Measurements from ENCODE around the gene GFER. TPM values are rescaled to one million over a fixed set of nuclear protein-coding genes. Genes with fewer than 3 reads are reported as not detected.

The GFER gene
- total RNA-seq, 1 experiment from 2014 or later, result 43.5 TPM

DNA sequence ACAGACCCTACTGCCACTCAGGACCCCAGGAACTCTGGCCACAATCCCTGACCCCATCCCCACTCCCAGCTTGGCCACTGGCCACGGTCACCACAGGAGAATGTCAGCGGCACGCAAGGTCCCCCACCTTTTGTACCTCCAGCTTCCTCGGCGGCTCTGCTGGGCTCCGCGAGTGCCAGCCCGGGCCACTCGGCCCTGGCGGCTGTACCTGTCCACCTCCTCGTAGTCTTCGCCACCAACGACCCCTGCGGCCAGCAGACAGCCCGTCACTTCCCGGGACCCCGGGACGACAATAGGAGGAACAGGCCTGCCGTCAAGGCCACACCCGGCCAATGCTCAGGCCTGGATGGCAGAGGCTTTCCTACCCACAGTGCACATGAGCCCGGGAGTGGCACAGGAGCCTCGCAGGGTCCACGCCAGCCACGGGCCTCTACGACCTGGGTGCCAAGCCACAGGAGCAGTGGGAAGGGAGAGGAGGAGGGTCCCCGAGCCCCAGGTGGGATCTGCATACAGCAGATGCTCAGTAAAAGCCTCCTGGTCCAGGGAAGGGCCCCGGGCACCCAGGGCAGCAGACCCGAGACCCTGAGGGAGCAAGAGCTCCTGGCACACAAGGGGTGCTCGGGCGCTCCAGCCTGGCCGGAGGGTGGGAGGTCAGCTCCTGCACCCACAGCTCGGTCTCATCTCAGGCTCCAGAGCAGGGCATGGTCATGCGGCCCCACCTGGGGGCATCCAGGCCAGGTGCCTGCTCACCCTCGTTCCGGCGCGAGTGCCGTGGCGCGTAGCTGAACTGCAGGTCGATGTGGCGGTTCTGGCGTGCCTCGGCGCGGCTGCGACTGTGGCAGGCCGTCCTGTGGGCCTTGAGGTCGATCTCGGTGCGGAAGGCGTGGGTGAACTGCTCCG is 17.7 kb downstream of the GFER start:
- H3K9me3 Mint-ChIP-seq (ENCODE audit: low read depth, unreplicated experiment), result no peaks in the 10 kb centered on the region

DNA sequence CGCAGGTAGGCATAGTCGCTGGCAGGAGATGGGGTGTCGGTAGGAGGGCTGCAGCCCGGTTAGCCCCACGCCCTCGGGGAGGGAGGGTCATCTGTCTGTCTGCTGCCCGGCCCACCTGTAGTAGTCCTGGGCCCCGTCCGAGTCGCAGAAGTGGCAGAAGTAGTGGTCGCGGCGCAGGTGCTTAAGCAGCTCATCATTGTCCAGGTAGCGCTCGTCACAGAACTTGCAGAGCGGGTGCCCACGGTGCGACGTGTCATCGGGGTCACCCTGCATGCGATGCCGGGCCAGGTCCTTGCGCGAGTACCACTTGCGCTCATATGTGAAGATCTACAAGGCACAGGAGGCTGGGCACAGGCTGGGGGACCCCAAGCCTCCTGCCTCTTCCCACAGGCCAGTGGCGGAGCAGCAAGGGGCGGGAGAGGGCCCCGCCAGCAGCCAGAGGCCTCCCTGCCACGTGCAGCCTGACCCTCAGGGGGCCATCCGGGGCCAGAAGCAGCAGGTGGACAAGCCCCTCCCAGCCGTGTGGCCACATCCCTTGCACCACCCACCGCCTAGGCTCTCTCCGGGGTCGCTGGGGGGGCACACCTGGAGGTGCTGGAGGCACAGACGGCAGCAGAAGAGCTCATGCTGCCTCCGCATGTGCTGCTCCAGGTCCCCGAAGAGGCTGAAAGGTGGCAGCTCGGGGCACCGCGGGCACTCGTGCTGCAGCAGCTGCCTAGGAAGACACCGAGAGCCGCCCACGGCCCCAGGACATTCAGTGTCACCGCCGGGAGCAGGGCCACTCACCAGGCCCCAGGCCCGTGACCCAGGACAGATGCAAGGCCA is 18.6 kb downstream of the GFER start:
- Mint-ChIP-seq H3K27ac (ENCODE audit: unreplicated experiment) (no peak overlapping the region), H3K9me3 (ENCODE audit: low read depth, unreplicated experiment) (no peaks in the 10 kb centered on the region), H3K36me3 (ENCODE audit: insufficient read depth, unreplicated experiment) (peaks cover 41% of the 10 kb centered on the region), H3K4me3 (ENCODE audit: low read depth, unreplicated experiment) (no peak overlapping the region), H3K4me1 (ENCODE audit: low read depth, unreplicated experiment) (peaks cover 26% of the 10 kb centered on the region), H3K27me3 (ENCODE audit: unreplicated experiment) (no peaks in the 10 kb centered on the region)
- DNase-seq, result no peak
- TF ChIP-seq, protein P1, sequence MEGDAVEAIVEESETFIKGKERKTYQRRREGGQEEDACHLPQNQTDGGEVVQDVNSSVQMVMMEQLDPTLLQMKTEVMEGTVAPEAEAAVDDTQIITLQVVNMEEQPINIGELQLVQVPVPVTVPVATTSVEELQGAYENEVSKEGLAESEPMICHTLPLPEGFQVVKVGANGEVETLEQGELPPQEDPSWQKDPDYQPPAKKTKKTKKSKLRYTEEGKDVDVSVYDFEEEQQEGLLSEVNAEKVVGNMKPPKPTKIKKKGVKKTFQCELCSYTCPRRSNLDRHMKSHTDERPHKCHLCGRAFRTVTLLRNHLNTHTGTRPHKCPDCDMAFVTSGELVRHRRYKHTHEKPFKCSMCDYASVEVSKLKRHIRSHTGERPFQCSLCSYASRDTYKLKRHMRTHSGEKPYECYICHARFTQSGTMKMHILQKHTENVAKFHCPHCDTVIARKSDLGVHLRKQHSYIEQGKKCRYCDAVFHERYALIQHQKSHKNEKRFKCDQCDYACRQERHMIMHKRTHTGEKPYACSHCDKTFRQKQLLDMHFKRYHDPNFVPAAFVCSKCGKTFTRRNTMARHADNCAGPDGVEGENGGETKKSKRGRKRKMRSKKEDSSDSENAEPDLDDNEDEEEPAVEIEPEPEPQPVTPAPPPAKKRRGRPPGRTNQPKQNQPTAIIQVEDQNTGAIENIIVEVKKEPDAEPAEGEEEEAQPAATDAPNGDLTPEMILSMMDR (IDR thresholded peaks at IDR 0.05; ENCODE audit: unreplicated experiment), result no peak
- no TSS peak for BruUV-seq (replicated peaks)
- CTCF ChIA-PET, result interaction anchor here (0.6 to 2.0 kb wide), 5 partner anchors 10 to 151 kb away, joined by 3 to 7 read pairs (median 4); no protein-coding TSS in a partner anchor
- intact Hi-C loops (cut with micrococcal nuclease; ENCODE audit: unreplicated experiment), result no loop called here

More for the DNA sequence above, 17.7 kb downstream of the GFER start:
- no peak overlapping the region for H3K27ac Mint-ChIP-seq (ENCODE audit: unreplicated experiment)
- H3K27me3 Mint-ChIP-seq (ENCODE audit: unreplicated experiment), result no peaks in the 10 kb centered on the region
- DNase-seq, result no peak
- CTCF ChIA-PET, result interaction anchor here (0.6 to 1.5 kb wide), 2 partner anchors 16 to 25 kb away, joined by 3 read pairs; no protein-coding TSS in a partner anchor
- TF ChIP-seq, protein P1 (IDR thresholded peaks at IDR 0.05; ENCODE audit: unreplicated experiment), result no peak
- peaks cover 46% of the 10 kb centered on the region for H3K36me3 Mint-ChIP-seq (ENCODE audit: insufficient read depth, unreplicated experiment)
- no peak overlapping the region for H3K4me3 Mint-ChIP-seq (ENCODE audit: low read depth, unreplicated experiment)
- H3K4me1 Mint-ChIP-seq (ENCODE audit: low read depth, unreplicated experiment), result peaks cover 18% of the 10 kb centered on the region
- intact Hi-C loops (cut with micrococcal nuclease; ENCODE audit: unreplicated experiment), result no loop called here
- no TSS peak for BruUV-seq (replicated peaks)

DNA sequence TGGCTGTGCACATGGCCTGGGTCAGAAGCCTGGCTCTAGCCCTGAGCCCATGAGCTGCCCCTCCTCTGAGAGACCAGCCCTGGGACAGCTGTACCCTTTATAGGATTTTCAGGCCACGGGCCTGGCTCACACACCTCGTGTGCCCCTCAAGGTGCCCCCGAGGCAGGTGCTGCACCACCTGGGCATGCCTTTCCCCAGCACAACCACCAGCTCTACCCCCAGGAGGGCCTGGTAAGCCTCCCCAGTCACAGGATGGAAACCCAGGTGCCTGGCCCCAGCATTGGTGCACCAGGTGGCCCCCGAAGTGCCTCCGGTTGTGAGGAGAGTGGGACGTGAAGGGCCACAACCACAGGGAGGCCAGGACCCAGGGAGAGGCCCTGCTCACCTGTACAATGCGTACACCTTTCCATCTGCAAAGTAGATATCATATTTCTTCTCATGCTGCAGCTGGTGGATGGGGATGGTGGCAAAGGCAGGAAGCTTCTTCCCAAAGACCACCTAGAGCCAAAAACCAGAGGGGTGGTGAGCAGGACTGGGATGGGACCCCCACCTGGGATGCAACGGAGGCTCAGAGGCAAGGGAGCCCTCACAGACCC is 19.3 kb downstream of the GFER start:
- intact Hi-C loops (cut with micrococcal nuclease; ENCODE audit: unreplicated experiment), result no loop called here
- H3K36me3 Mint-ChIP-seq (ENCODE audit: insufficient read depth, unreplicated experiment), result peaks cover 42% of the 10 kb centered on the region
- BruUV-seq (replicated peaks), result no TSS peak

More for the DNA sequence above, 19.3 kb downstream of the GFER start:
- no peaks in the 10 kb centered on the region for H3K27me3 Mint-ChIP-seq (ENCODE audit: unreplicated experiment)
- TF ChIP-seq, protein P1 (IDR thresholded peaks at IDR 0.05; ENCODE audit: unreplicated experiment), result no peak
- no peaks in the 10 kb centered on the region for H3K9me3 Mint-ChIP-seq (ENCODE audit: low read depth, unreplicated experiment)
- CTCF ChIA-PET, result interaction anchor here (0.6 to 2.0 kb wide), 9 partner anchors 8 to 150 kb away, joined by 3 to 11 read pairs (median 4); no protein-coding TSS in a partner anchor
- H3K4me3 Mint-ChIP-seq (ENCODE audit: low read depth, unreplicated experiment), result no peak overlapping the region
- H3K27ac Mint-ChIP-seq (ENCODE audit: unreplicated experiment), result no peak overlapping the region
- DNase-seq, result no peak
- peaks cover 33% of the 10 kb centered on the region for H3K4me1 Mint-ChIP-seq (ENCODE audit: low read depth, unreplicated experiment)
